Loucy (cell line): ENCODE results near the gene RAD51B.

Source experiments
- H2AFZ ChIP-seq: fragments of 200-600 bp; sonication (generic); 2 replicates; pipeline ENCODE4 v1.6.0; 2016; ENCODE audit warnings: antibody characterized with exemption, mild to moderate bottlenecking, low read length, moderate library complexity
- H3F3A ChIP-seq: fragments of 200-600 bp; 2 replicates; pipeline ENCODE4 v1.6.0; 2016; ENCODE audit warnings: antibody characterized with exemption, low read depth, mild to moderate bottlenecking
- H3K27me3 ChIP-seq: fragments of 200-600 bp; sonication (generic); 2 replicates; pipeline ENCODE4 v1.6.1; 2014; ENCODE audit warnings: low read length, mild to moderate bottlenecking; ENCODE audit not compliant: insufficient read depth, poor library complexity, severe bottlenecking
- H3K36me3 ChIP-seq: fragments of 200-600 bp; sonication (generic); 2 replicates; pipeline ENCODE4 v1.6.1; 2016; ENCODE audit warnings: low read length; ENCODE audit not compliant: insufficient read depth
- H3K4me1 ChIP-seq: fragments of 200-600 bp; sonication (generic); 2 replicates; pipeline ENCODE4 v1.5.1; 2014; ENCODE audit warnings: low read length, mild to moderate bottlenecking; ENCODE audit not compliant: insufficient read depth, poor library complexity, severe bottlenecking
- H3K4me2 ChIP-seq: fragments of 200-600 bp; sonication (generic); 2 replicates; pipeline ENCODE4 v1.6.0; 2014; ENCODE audit warnings: antibody characterized with exemption, low read length, low read depth, mild to moderate bottlenecking; ENCODE audit not compliant: poor library complexity, severe bottlenecking
- H3K4me3 ChIP-seq: fragments of 200-600 bp; sonication (generic); 2 replicates; pipeline ENCODE4 v1.5.1; 2014; ENCODE audit warnings: low read length, mild to moderate bottlenecking, mixed read lengths; ENCODE audit not compliant: poor library complexity, severe bottlenecking
- H3K79me2 ChIP-seq: fragments of 200-600 bp; sonication (generic); 2 replicates; pipeline ENCODE4 v1.6.1; 2014; ENCODE audit warnings: low read length; ENCODE audit not compliant: insufficient read depth
- H3K9ac ChIP-seq: fragments of 200-600 bp; sonication (generic); 2 replicates; pipeline ENCODE4 v1.6.0; 2014; ENCODE audit warnings: mild to moderate bottlenecking, low read depth, low read length, moderate library complexity; ENCODE audit not compliant: poor library complexity, severe bottlenecking
- H3K9me2 ChIP-seq: fragments of 200-600 bp; sonication (generic); replicated peaks from 2 replicates; pipeline ENCODE4 v1.6.1; 2016; ENCODE audit warnings: low read depth, low read length, mixed read lengths
- H3K9me3 ChIP-seq: fragments of 200-600 bp; sonication (generic); 2 replicates; pipeline ENCODE4 v1.6.1; 2014; ENCODE audit warnings: mild to moderate bottlenecking, antibody characterized with exemption, low read length, low read depth; ENCODE audit not compliant: insufficient read depth
- H4K20me1 ChIP-seq: fragments of 200-600 bp; sonication (generic); 2 replicates; pipeline ENCODE4 v1.6.0; 2014; ENCODE audit warnings: antibody characterized with exemption, low read length, mild to moderate bottlenecking; ENCODE audit not compliant: insufficient read depth, poor library complexity, severe bottlenecking
- EZH2phosphoT487 ChIP-seq: fragments of 200-600 bp; IDR thresholded peaks from 2 replicates; pipeline ENCODE4 v1.6.1; 2018; ENCODE audit warnings: antibody characterized with exemption, mild to moderate bottlenecking, moderate library complexity, borderline replicate concordance
- TF ChIP-seq, protein P1 (sequence below): fragments of 200-600 bp; sonication (generic); conservative IDR thresholded peaks from 2 replicates; pipeline ENCODE4 v1.5.1; 2014; ENCODE audit warnings: mild to moderate bottlenecking, antibody characterized with exemption, low read length

Gene RAD51B

DNA sequence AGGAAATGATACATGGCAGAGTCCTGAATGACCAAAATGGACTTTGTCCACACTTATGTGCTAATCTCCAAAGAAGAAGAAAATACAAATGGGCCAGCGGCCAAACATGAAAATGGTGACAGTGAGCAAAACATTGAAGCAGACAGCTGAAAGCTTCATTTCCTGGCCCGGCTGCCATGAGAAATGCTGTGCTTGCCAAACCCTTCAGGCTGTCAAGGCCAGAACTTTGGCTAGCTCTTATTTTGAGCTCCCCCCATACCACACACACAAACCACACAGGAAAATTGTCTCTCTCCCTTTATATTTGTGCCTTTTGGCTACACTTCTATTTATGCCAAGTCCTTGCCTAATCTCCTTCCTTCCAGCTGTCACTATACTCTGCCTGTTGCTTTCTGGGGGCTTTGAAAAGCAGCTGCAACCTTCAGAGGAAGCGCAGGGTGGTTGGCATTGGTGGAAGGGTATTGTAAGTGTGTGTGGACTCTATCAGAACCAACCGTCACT lies 323.8 kb downstream of the RAD51B start:
- H3K9me3 ChIP-seq, result peaks cover 5% of the 10 kb centered on the region; the same call in 1 of the 2 replicates
- H4K20me1 ChIP-seq, result no peaks in the 10 kb centered on the region
- H3K9me2 ChIP-seq, result no peaks in the 10 kb centered on the region
- peaks cover 11% of the 10 kb centered on the region; the same call in 1 of the 2 replicates for H3F3A ChIP-seq
- peak overlapping the region; percentile 28 for H3K4me3 ChIP-seq
- no peak overlapping the region for H2AFZ ChIP-seq
- peak overlapping the region; percentile 69 for H3K9ac ChIP-seq
- TF ChIP-seq EZH2phosphoT487, result no peak
- TF ChIP-seq, protein P1, sequence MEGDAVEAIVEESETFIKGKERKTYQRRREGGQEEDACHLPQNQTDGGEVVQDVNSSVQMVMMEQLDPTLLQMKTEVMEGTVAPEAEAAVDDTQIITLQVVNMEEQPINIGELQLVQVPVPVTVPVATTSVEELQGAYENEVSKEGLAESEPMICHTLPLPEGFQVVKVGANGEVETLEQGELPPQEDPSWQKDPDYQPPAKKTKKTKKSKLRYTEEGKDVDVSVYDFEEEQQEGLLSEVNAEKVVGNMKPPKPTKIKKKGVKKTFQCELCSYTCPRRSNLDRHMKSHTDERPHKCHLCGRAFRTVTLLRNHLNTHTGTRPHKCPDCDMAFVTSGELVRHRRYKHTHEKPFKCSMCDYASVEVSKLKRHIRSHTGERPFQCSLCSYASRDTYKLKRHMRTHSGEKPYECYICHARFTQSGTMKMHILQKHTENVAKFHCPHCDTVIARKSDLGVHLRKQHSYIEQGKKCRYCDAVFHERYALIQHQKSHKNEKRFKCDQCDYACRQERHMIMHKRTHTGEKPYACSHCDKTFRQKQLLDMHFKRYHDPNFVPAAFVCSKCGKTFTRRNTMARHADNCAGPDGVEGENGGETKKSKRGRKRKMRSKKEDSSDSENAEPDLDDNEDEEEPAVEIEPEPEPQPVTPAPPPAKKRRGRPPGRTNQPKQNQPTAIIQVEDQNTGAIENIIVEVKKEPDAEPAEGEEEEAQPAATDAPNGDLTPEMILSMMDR, result no peak
- H3K27me3 ChIP-seq, result no peaks in the 10 kb centered on the region
- no peaks in the 10 kb centered on the region for H3K79me2 ChIP-seq
- H3K36me3 ChIP-seq, result no peaks in the 10 kb centered on the region
- peak overlapping the region; percentile 63 for H3K4me2 ChIP-seq
- H3K4me1 ChIP-seq, result peaks cover 80% of the 10 kb centered on the region

GRCh38 chr14:68144051-68144681 lies 324.6 kb downstream of the RAD51B start:
- H3K27me3 ChIP-seq, result no peaks in the 10 kb centered on the region
- peak overlapping the region; percentile 63 for H3K4me2 ChIP-seq
- no peak for TF ChIP-seq EZH2phosphoT487
- peaks cover 5% of the 10 kb centered on the region; the same call in 1 of the 2 replicates for H3K9me3 ChIP-seq
- no peak overlapping the region for H2AFZ ChIP-seq
- H3K4me1 ChIP-seq, result peaks cover 73% of the 10 kb centered on the region
- no peaks in the 10 kb centered on the region for H3K36me3 ChIP-seq
- H3K4me3 ChIP-seq, result peak overlapping the region; percentile 28
- no peaks in the 10 kb centered on the region for H3K79me2 ChIP-seq
- H3F3A ChIP-seq, result peaks cover 11% of the 10 kb centered on the region; the same call in 1 of the 2 replicates
- H3K9me2 ChIP-seq, result no peaks in the 10 kb centered on the region
- peak overlapping the region; percentile 69 for H3K9ac ChIP-seq
- no peaks in the 10 kb centered on the region for H4K20me1 ChIP-seq

DNA sequence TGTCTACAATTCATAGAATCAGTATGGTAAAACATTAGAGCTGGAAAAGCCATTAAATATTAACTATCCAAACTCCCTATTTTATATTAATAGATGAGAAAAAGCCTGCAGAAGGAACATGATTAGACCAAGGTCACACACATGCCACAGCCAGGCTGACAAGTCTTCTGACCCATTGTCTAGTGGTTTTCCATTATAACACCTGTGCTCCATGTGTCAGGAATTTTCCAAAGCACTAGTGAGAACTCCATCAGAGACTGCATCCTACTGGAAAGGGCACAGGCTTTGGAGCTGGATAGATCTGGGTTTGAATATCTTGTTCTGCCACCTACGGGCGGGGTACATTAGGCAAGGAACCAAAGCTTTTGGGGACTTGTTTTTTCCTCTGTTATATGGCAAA lies 325.5 kb downstream of the RAD51B start:
- H3K4me1 ChIP-seq, result peaks cover 65% of the 10 kb centered on the region
- no peak overlapping the region for H2AFZ ChIP-seq
- H3K79me2 ChIP-seq, result no peaks in the 10 kb centered on the region
- H3K9me3 ChIP-seq, result peaks cover 5% of the 10 kb centered on the region; the same call in 1 of the 2 replicates
- no peaks in the 10 kb centered on the region for H4K20me1 ChIP-seq
- H3K9me2 ChIP-seq, result no peaks in the 10 kb centered on the region
- H3K9ac ChIP-seq, result peak overlapping the region; percentile 69
- H3K27me3 ChIP-seq, result no peaks in the 10 kb centered on the region
- H3K4me2 ChIP-seq, result peak overlapping the region; percentile 63
- peaks cover 11% of the 10 kb centered on the region; the same call in 1 of the 2 replicates for H3F3A ChIP-seq
- H3K4me3 ChIP-seq, result no peak overlapping the region
- H3K36me3 ChIP-seq, result no peaks in the 10 kb centered on the region
- TF ChIP-seq, protein P1, result peak; percentile 25
- TF ChIP-seq EZH2phosphoT487, result no peak
